ENCODE data around the gene HOTAIR. TPM values are rescaled to one million over a fixed set of nuclear protein-coding genes. Genes with fewer than 3 reads are reported as not detected.
A peak's percentile ranks its signal among the peaks of the same experiment; 100 is the strongest.

The HOTAIR gene
- total and polyA plus RNA-seq, 2 donors (not counting 3 experiments of a cell fraction or from before 2014, with no cell fraction given) = not detected

- no TSS peak for BruUV-seq (replicated peaks)
- intact Hi-C loops (cut with micrococcal nuclease) (no loop called here), dilution Hi-C loops (cut with MboI; ENCODE audit: extremely low pct_ligation_motif_present, low sequenced_read_pairs) (no loop called here)
- Histone ChIP-seq H3K4me1 (ENCODE audit: control insufficient read depth, extremely low read depth, insufficient read depth, low read length) (peaks cover 3% of the 10 kb centered on the region), H3K9me3 (replicated peaks; ENCODE audit: control insufficient read depth, insufficient read depth, low read length) (no peaks in the 10 kb centered on the region), H3K27me3 (ENCODE audit: control insufficient read depth in 2 of 2, insufficient read depth in 2 of 2, low read length in 2 of 2) (peaks cover 84 to 93% of the 10 kb centered on the region in 2 experiments), H3K4me2 (ENCODE audit: insufficient read depth, low read length) (peak overlapping the region; percentile 21), H3K79me2 (ENCODE audit: control insufficient read depth, insufficient read depth, low read length) (no peaks in the 10 kb centered on the region), H3K9ac (replicated peaks; ENCODE audit: extremely low read depth, insufficient read depth, low read length) (no peak overlapping the region), H3K4me3 (replicated peaks in 1 of 3; ENCODE audit: insufficient read depth in 1 of 3, low read depth in 1 of 3, low read length in 3 of 3) (peak overlapping the region in 1 of 3 experiments; percentile 30), H4K20me1 (replicated peaks; ENCODE audit: control insufficient read depth, extremely low read depth, insufficient read depth, low read length) (no peaks in the 10 kb centered on the region), H3K9me1 (replicated peaks; ENCODE audit: control insufficient read depth, extremely low read depth, insufficient read depth, low read length) (no peaks in the 10 kb centered on the region), H3K36me3 (ENCODE audit: control insufficient read depth in 2 of 2, extremely low read depth in 1 of 2, insufficient read depth in 2 of 2, low read length in 2 of 2) (no peaks in the 10 kb centered on the region), H3K27ac (ENCODE audit: insufficient read depth, low read depth, low read length) (no peak overlapping the region), H2AFZ (ENCODE audit: low read depth, low read length) (peak overlapping the region; percentile 9)
- TF ChIP-seq GATA2 (IDR thresholded peaks at IDR 0.05; ENCODE audit: insufficient read depth, insufficient read length, low read depth, low read length) (no peak), JUN (IDR thresholded peaks at IDR 0.05; ENCODE audit: borderline replicate concordance, insufficient read depth, insufficient read length, low read depth) (no peak), POLR2A (IDR thresholded peaks at IDR 0.05; ENCODE audit: low read depth, low read length) (no peak), EZH2 (IDR thresholded peaks at IDR 0.05; ENCODE audit: borderline replicate concordance, low read depth, low read length, severe bottlenecking) (peak; percentile 86)
- ChIA-PET CTCF (interaction anchor here (0.6 to 17.0 kb wide), 5 partner anchors 9 to 190 kb away, joined by 3 to 616 read pairs (median 10); partner anchors contain the start of genes HOXC10, HOXC8 and SMUG1), POLR2A (no interaction called here)
- FAIRE-seq = peak; percentile 59
- peak; percentile 65 for DNase-seq (ENCODE audit: low read depth, low spot score)
Measured at GRCh38 chr12:54017878-54018467, 43.2 kb upstream of the HOTAIR start.

DNA sequence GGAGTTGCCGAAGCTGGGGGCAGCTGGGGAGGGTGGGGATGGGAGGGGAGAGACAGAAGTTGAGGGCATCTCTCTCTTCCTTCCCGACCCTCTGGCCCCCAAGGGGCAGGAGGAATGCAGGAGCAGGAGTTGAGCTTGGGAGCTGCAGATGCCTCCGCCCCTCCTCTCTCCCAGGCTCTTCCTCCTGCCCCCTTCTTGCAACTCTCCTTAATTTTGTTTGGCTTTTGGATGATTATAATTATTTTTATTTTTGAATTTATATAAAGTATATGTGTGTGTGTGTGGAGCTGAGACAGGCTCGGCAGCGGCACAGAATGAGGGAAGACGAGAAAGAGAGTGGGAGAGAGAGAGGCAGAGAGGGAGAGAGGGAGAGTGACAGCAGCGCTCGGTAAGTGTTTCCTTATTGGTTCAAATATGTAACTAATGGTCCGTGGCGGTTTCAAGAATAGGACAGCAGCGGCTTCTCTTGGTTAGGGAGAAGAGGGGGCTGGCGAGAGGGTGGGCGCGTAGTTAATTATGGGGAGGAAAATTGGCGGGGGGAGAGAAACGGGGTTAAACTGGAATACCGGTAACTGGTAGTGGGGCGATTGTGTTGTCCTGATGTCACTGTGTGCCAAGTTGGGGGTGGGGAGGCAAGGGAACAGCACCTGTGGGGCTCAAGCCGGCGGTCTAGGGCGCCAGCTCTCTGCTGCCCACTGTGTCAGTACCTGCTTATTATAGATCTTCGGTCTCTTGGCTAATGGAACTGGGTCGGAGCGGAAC lies 42.5 kb upstream of the HOTAIR start:
- POLR2A ChIA-PET = no interaction called here
- no peak for TF ChIP-seq CTCF (IDR thresholded peaks at IDR 0.05; ENCODE audit: extremely low read depth in 1 of 2, insufficient read depth in 1 of 2, low read depth in 1 of 2, low read length in 2 of 2)
- no peak for TF ChIP-seq GATA2 (IDR thresholded peaks at IDR 0.05; ENCODE audit: insufficient read depth, insufficient read length, low read depth, low read length)
- no peak for TF ChIP-seq JUN (IDR thresholded peaks at IDR 0.05; ENCODE audit: borderline replicate concordance, insufficient read depth, insufficient read length, low read depth)
- TF ChIP-seq POLR2AphosphoS5 (IDR thresholded peaks at IDR 0.05; ENCODE audit: insufficient read depth, low read depth, low read length) = no peak
- TF ChIP-seq EZH2 (IDR thresholded peaks at IDR 0.05; ENCODE audit: borderline replicate concordance, low read depth, low read length, severe bottlenecking) = no peak
- no peak for TF ChIP-seq POLR2A (IDR thresholded peaks at IDR 0.05; ENCODE audit: low read depth, low read length)
- TF ChIP-seq, protein P1, sequence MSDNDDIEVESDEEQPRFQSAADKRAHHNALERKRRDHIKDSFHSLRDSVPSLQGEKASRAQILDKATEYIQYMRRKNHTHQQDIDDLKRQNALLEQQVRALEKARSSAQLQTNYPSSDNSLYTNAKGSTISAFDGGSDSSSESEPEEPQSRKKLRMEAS (IDR thresholded peaks at IDR 0.05; ENCODE audit: insufficient read depth, insufficient read length) = no peak
- no peak for TF ChIP-seq MYC (IDR thresholded peaks at IDR 0.05; ENCODE audit: low read depth, low read length)
- TF ChIP-seq FOS (IDR thresholded peaks at IDR 0.05; ENCODE audit: borderline replicate concordance, insufficient read depth, low read length) = no peak
- intact Hi-C loops (cut with micrococcal nuclease) = no loop called here

More for the DNA sequence above, 42.5 kb upstream of the HOTAIR start:
- Histone ChIP-seq H3K27me3 (ENCODE audit: control insufficient read depth in 2 of 2, insufficient read depth in 2 of 2, low read length in 2 of 2) (peaks cover 82 to 92% of the 10 kb centered on the region in 2 experiments), H3K27ac (ENCODE audit: insufficient read depth, low read depth, low read length) (no peak overlapping the region), H3K9ac (replicated peaks; ENCODE audit: extremely low read depth, insufficient read depth, low read length) (no peak overlapping the region), H3K79me2 (ENCODE audit: control insufficient read depth, insufficient read depth, low read length) (no peaks in the 10 kb centered on the region), H3K9me1 (replicated peaks; ENCODE audit: control insufficient read depth, extremely low read depth, insufficient read depth, low read length) (no peaks in the 10 kb centered on the region), H4K20me1 (replicated peaks; ENCODE audit: control insufficient read depth, extremely low read depth, insufficient read depth, low read length) (no peaks in the 10 kb centered on the region), H3K4me3 (replicated peaks in 1 of 3; ENCODE audit: insufficient read depth in 1 of 3, low read depth in 1 of 3, low read length in 3 of 3) (peak overlapping the region in 1 of 3 experiments; percentile 30), H2AFZ (ENCODE audit: low read depth, low read length) (peak overlapping the region; percentile 4), H3K4me1 (ENCODE audit: control insufficient read depth, extremely low read depth, insufficient read depth, low read length) (peaks cover 3% of the 10 kb centered on the region), H3K9me3 (replicated peaks; ENCODE audit: control insufficient read depth, insufficient read depth, low read length) (no peaks in the 10 kb centered on the region), H3K4me2 (ENCODE audit: insufficient read depth, low read length) (peak overlapping the region; percentile 13), H3K36me3 (ENCODE audit: control insufficient read depth in 2 of 2, extremely low read depth in 1 of 2, insufficient read depth in 2 of 2, low read length in 2 of 2) (no peaks in the 10 kb centered on the region)
- dilution Hi-C loops (cut with MboI; ENCODE audit: extremely low pct_ligation_motif_present, low sequenced_read_pairs) = no loop called here
- CTCF ChIA-PET = interaction anchor here (1.1 to 17.0 kb wide), 5 partner anchors 11 to 191 kb away, joined by 5 to 616 read pairs (median 10); partner anchors contain the start of genes HOXC10, HOXC5 and SMUG1
- no TSS peak for BruUV-seq (replicated peaks)
- DNase-seq (ENCODE audit: low read depth, low spot score) (no peak), FAIRE-seq (no peak)
